Measurements from ENCODE around the gene MRPL11. TPM values are rescaled to one million over a fixed set of nuclear protein-coding genes. Genes with fewer than 3 reads are reported as not detected.

The MRPL11 gene
- total RNA-seq, 2 experiments from 2014 or later = 154 to 157 TPM

GRCh38 chr11:66415423-66415822 lies 23.2 kb downstream of the MRPL11 start:
- POLR2A ChIA-PET = no interaction called here
- CTCF ChIA-PET = interaction anchor here (1.4 to 3.0 kb wide), 2 partner anchors 15 to 44 kb away, joined by 4 to 12 read pairs; partner anchors contain the start of gene SLC29A2

- POLR2A ChIA-PET = no interaction called here
- CTCF ChIA-PET = interaction anchor here (1.2 kb wide), 1 partner anchor 9 kb away, joined by 3 read pairs; no protein-coding TSS in a partner anchor
Measured at GRCh38 chr11:66414120-66414934, 24.3 kb downstream of the MRPL11 start.

DNA sequence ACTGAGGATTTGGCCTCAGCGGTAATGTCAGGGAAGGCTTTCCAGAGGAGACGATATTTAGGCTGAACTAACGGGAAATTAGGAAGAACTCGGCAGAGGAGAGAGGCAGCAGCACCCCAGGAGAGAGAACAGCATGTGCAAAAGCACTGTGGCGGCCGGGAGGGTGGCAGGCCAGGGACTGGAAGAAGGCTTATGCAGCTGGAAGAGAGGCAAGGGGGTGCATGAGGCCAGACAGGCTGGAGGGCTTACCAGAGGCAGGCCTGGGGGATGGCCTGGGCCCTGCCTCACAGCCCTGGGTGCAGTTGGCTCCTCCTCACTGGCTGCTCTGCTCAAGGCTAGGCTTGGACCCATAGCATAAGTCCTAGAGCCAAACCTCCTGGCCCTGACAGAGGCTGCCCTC lies 25.5 kb downstream of the MRPL11 start:
- POLR2A ChIA-PET = no interaction called here
- CTCF ChIA-PET = no interaction called here

- ChIA-PET POLR2A (no interaction called here), CTCF (interaction anchor here (1.1 to 2.0 kb wide), 2 partner anchors 16 to 17 kb away, joined by 3 to 5 read pairs; no protein-coding TSS in a partner anchor)
Measured at GRCh38 chr11:66412110-66412509, 26.5 kb downstream of the MRPL11 start.

- POLR2A ChIA-PET = no interaction called here
- CTCF ChIA-PET = interaction anchor here (1.1 to 4.7 kb wide), 4 partner anchors 8 to 18 kb away, joined by 3 to 64 read pairs (median 4); partner anchors contain the start of gene NPAS4
Measured at GRCh38 chr11:66411323-66411722, 27.3 kb downstream of the MRPL11 start.

GRCh38 chr11:66410191-66410590 lies 28.5 kb downstream of the MRPL11 start:
- ChIA-PET CTCF (interaction anchor here (1.6 to 4.7 kb wide), 5 partner anchors 9 to 29 kb away, joined by 4 to 64 read pairs (median 25); partner anchors contain the start of genes MRPL11 and NPAS4), POLR2A (no interaction called here)

DNA sequence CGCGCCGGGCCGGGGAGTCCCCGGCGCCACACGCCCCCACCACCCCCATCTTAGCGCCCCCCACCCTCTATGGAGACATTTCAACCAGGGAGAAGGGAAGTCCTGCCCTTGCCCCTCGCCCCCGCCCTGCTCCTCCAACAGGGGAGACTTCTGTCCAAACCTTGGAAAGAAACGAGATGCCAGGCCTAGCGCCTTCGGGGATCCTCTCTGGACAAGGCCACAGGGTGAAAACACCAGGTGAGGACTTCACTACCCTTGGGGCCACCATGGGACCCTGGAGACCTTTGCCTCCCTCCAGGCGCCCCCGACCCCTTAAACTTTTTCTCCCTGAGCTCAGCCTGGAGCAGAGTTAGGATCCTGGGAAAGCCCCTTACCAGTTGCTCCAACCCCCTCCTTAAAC lies 29.4 kb downstream of the MRPL11 start:
- ChIA-PET CTCF (interaction anchor here (0.6 to 4.7 kb wide), 20 partner anchors 10 to 792 kb away, joined by 3 to 64 read pairs (median 4); partner anchors contain the start of genes MRPL11, NPAS4, PELI3 and RBM4B), POLR2A (no interaction called here)

DNA sequence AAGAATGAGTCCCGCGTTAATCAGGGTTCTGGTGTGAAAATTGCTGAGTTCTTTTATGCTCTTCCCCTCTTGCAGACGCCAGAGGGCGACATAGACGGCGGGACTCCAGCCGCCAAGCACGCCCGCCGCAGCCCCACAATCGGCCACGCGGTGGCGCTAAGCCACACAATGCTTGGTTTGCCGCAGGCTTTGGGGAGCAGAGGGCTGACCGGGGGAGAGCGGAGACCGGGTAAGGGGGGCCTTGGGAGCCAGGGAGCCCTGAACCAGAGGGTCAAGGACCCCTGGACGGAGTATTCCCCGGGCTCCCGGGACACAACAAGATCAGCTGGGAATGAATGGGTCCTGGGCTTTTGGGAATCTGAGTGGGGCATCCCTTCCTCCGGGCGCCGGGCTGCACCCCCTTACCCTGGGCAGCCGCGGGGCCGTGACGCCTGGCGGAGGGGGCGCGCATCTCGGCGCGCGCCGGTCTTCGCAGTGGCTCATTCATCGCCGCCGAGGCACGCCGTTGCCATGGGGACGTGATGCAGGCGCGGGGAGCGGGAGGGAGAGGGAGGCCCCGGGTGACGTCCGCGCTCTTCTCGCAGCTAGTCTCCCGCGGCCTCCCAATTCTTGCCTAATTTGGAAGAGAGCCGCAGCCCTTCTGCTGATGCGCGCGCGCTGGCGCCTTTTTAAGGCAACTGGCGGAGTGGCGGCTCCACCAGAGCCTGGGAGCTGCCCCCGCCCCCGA lies 30.0 kb downstream of the MRPL11 start:
- POLR2A ChIA-PET = no interaction called here
- CTCF ChIA-PET = interaction anchor here (0.6 to 4.7 kb wide), 20 partner anchors 9 to 793 kb away, joined by 3 to 64 read pairs (median 4); partner anchors contain the start of genes MRPL11, NPAS4, PELI3 and RBM4B

GRCh38 chr11:66407651-66408050 lies 31.0 kb downstream of the MRPL11 start:
- ChIA-PET POLR2A (no interaction called here), CTCF (interaction anchor here (1.2 to 4.7 kb wide), 11 partner anchors 12 to 271 kb away, joined by 4 to 64 read pairs (median 8); partner anchors contain the start of genes MRPL11, NPAS4 and RBM4B)

- CTCF ChIA-PET = no interaction called here
- POLR2A ChIA-PET = no interaction called here
Measured at GRCh38 chr11:66393954-66394353, 44.7 kb downstream of the MRPL11 start.

DNA sequence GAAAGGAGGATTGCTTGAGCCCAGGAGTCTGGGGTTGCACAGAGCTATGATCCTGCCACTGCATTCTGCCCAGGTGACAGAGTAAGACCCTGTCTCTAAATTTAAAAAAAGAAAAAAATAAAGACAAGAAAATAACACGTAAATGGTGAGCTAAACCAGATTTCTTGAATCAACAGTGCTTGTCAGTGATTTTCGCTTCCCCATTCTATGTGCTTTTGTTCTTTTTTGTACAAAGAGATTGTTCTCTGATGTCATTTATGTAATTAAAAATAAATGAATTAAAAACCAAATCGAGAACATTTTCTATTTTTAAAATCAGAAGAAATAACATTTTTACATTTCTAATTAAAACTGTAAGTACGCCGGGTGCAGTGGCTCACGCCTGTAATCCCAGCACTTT lies 47.3 kb downstream of the MRPL11 start:
- ChIA-PET POLR2A (no interaction called here), CTCF (interaction anchor here (0.7 to 1.8 kb wide), 2 partner anchors 17 to 26 kb away, joined by 3 to 4 read pairs; no protein-coding TSS in a partner anchor)

- CTCF ChIA-PET = interaction anchor here (0.6 to 4.6 kb wide), 27 partner anchors 10 to 694 kb away, joined by 3 to 44 read pairs (median 3); partner anchors contain the start of genes MRPL11 and SLC29A2
- POLR2A ChIA-PET = no interaction called here
Measured at GRCh38 chr11:66388780-66389386, 49.8 kb downstream of the MRPL11 start.

DNA sequence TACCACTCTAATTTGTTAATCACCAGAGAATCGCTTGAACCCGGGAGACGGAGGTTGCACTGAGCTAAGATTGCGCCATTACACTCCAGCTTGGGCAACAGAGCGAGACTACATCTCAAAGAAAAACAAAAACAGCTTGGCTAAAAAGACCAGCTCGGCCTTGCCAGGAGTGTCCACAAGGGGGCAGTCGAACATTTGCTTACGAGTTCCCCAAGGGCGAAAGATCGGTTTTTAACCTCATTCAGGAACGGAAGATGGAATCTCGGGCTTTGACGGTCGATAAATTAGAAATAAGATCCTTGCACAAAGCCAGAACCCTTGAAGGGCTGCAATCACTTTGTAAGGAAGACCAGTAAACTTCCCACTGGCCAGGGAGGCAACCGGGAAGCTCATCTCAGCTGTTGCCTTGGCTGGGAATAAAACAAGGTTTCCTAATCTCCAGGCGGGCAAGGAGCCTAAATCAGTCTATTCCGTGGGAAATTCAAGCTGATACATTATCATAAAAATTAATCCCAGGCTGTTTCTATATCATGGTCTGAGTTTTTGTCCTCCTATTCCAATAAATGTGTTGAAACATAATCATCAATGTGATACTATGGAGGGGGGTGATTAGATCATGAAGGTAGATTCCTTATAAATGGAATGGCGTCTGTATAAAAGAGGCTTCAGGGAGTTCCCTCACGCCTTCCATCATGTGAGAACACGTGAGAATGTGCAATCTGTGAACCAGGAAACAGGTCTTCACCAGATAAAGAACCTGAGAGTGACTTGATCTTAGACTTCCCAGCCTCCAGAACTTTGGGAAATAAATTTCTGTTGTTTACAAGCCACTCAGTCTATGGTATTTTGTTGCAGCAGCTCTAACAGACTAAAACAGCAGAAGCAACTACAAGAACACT lies 52.2 kb downstream of the MRPL11 start:
- POLR2A ChIA-PET = interaction anchor here (1.3 kb wide), 1 partner anchor 14 kb away, joined by 4 read pairs; the partner anchor contains the start of gene SLC29A2

More for the DNA sequence above, 52.2 kb downstream of the MRPL11 start:
- CTCF ChIA-PET = interaction anchor here (0.7 to 4.6 kb wide), 16 partner anchors 9 to 89 kb away, joined by 3 to 44 read pairs (median 5); partner anchors contain the start of genes BRMS1, MRPL11, RIN1 and SLC29A2

Other genes starting within 250 kb of the MRPL11 start
- gene KLC2, start 181.1 kb downstream of the MRPL11 start, total RNA-seq = 10 to 100 TPM; 57.4 to 59.5 TPM
- gene RAB1B, start 170.2 kb downstream of the MRPL11 start, total RNA-seq = 100 to 1,000 TPM; 118 TPM
- 1 to 10 TPM; 2.4 to 3.5 TPM for gene CNIH2, start 160.7 kb downstream of the MRPL11 start, total RNA-seq
- gene YIF1A, start 149.7 kb downstream of the MRPL11 start, total RNA-seq = 10 to 100 TPM; 78.6 to 83.3 TPM
- not detected for gene TMEM151A, start 147.0 kb downstream of the MRPL11 start, total RNA-seq
- 1 to 10 TPM; 5.2 to 5.6 TPM for gene CD248, start 121.8 kb downstream of the MRPL11 start, total RNA-seq
- gene RIN1, start 102.4 kb downstream of the MRPL11 start, total RNA-seq = under 1 TPM; 0.53 to 0.75 TPM
- 10 to 100 TPM; 57.1 to 59.3 TPM for gene BRMS1, start 93.7 kb downstream of the MRPL11 start, total RNA-seq
- gene B4GAT1, start 91.2 kb downstream of the MRPL11 start, total RNA-seq = 10 to 100 TPM; 11.7 to 13.4 TPM
- 10 to 100 TPM; 12.1 to 13.0 TPM for gene SLC29A2, start 67.1 kb downstream of the MRPL11 start, total RNA-seq
- not detected for gene NPAS4, start 17.8 kb downstream of the MRPL11 start, total RNA-seq
- 1 to 10 TPM; 7.9 to 8.2 TPM for gene PELI3, start 28.1 kb upstream of the MRPL11 start, total RNA-seq
- 10 to 100 TPM; 68.6 to 72.3 TPM for gene DPP3, start 41.6 kb upstream of the MRPL11 start, total RNA-seq
- 10 to 100 TPM; 17.8 to 19.3 TPM for gene BBS1, start 71.8 kb upstream of the MRPL11 start, total RNA-seq
- gene ZDHHC24, start 107.2 kb upstream of the MRPL11 start, total RNA-seq = 10 to 100 TPM; 14.4 to 15.3 TPM
- gene ACTN3, start 108.1 kb upstream of the MRPL11 start, total RNA-seq = under 1 TPM; 0.08 to 0.23 TPM
- gene CTSF, start 129.8 kb upstream of the MRPL11 start, total RNA-seq = 1 to 10 TPM; 3.2 to 3.3 TPM
- gene CCDC87, start 154.2 kb upstream of the MRPL11 start, total RNA-seq = under 1 TPM; 0.13 to 0.21 TPM
- gene CCS, start 154.3 kb upstream of the MRPL11 start, total RNA-seq = 10 to 100 TPM; 24.6 to 25.4 TPM
- gene RBM14, start 177.8 kb upstream of the MRPL11 start, total RNA-seq = 100 to 1,000 TPM; 155 to 158 TPM
- 100 to 1,000 TPM; 112 to 119 TPM for gene RBM4, start 199.9 kb upstream of the MRPL11 start, total RNA-seq
- gene RBM4B, start 239.0 kb upstream of the MRPL11 start, total RNA-seq = 10 to 100 TPM; 17.2 to 18.1 TPM